ENCODE measurements around the gene SYNCRIP. TPM values are rescaled to one million over a fixed set of nuclear protein-coding genes. Genes with fewer than 3 reads are reported as not detected.

SYNCRIP gene
- total and polyA plus RNA-seq, 2 of the 13 experiments (the other 11 are each of a cell fraction or from before 2014, with no cell fraction given): 8.1 to 112 TPM

DNA sequence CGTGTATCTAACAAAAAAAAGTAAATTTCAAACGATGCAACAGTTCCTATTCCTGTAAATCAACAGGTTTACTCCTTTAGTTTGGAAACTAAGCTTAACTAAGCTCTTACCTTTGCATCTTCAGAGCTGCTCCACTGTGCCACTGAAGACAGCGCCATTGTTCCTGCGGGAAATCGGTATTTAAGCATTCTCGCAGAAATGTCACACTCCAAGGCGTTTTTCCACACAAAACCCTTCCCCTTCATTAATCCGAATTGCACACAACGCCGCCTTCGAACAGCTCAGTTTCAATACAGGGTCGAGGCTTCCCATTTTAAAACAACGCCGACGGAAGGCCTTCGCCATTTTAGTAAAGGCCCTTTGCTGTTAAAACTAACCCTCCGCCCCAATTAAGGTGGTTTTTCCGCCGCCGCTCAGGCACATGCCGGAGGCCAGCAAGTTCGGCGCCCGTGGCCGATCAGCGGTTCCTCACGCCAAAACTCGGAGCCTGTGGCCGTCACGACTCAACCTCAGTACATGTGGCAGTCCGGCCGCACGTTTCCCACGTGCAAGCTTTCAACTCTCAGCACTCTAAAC is 35.4 kb upstream of the SYNCRIP start (continued):
- TF ChIP-seq, protein P1, sequence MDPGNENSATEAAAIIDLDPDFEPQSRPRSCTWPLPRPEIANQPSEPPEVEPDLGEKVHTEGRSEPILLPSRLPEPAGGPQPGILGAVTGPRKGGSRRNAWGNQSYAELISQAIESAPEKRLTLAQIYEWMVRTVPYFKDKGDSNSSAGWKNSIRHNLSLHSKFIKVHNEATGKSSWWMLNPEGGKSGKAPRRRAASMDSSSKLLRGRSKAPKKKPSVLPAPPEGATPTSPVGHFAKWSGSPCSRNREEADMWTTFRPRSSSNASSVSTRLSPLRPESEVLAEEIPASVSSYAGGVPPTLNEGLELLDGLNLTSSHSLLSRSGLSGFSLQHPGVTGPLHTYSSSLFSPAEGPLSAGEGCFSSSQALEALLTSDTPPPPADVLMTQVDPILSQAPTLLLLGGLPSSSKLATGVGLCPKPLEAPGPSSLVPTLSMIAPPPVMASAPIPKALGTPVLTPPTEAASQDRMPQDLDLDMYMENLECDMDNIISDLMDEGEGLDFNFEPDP (CRISPR knock-in tag; conservative IDR thresholded peaks at IDR 0.05): peak; percentile 93; the same call in 1 of the 2 replicates
- TF ChIP-seq ZNF12 (CRISPR knock-in tag; IDR thresholded peaks at IDR 0.05): 0 out of 2 replicates have a peak, but pooled peaks have one; percentile 36
- TF ChIP-seq ZSCAN21 (CRISPR knock-in tag; IDR thresholded peaks at IDR 0.05; ENCODE audit: borderline replicate concordance): no peak
- 0 out of 2 replicates have a peak, but pooled peaks have one; percentile 11 for TF ChIP-seq ZNF768 (CRISPR knock-in tag; IDR thresholded peaks at IDR 0.05)
- no peak for TF ChIP-seq ATAD3A (CRISPR knock-in tag; IDR thresholded peaks at IDR 0.05)
- peak; percentile 68; the same call in 1 of the 2 replicates for TF ChIP-seq PITX1 (CRISPR knock-in tag; IDR thresholded peaks at IDR 0.05)
- TF ChIP-seq KDM5A (IDR thresholded peaks at IDR 0.05; ENCODE audit: borderline replicate concordance, low read length): no peak
- TF ChIP-seq, protein P2, sequence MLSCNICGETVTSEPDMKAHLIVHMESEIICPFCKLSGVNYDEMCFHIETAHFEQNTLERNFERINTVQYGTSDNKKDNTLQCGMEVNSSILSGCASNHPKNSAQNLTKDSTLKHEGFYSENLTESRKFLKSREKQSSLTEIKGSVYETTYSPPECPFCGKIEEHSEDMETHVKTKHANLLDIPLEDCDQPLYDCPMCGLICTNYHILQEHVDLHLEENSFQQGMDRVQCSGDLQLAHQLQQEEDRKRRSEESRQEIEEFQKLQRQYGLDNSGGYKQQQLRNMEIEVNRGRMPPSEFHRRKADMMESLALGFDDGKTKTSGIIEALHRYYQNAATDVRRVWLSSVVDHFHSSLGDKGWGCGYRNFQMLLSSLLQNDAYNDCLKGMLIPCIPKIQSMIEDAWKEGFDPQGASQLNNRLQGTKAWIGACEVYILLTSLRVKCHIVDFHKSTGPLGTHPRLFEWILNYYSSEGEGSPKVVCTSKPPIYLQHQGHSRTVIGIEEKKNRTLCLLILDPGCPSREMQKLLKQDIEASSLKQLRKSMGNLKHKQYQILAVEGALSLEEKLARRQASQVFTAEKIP (CRISPR knock-in tag; IDR thresholded peaks at IDR 0.05; ENCODE audit: borderline replicate concordance): 0 out of 2 replicates have a peak, but pooled peaks have one; percentile 47
- TF ChIP-seq KAT7 (CRISPR knock-in tag; IDR thresholded peaks at IDR 0.05; ENCODE audit: borderline replicate concordance): no peak
- peak; percentile 52; the same call in 1 of the 2 replicates for TF ChIP-seq ZNF605 (CRISPR knock-in tag; IDR thresholded peaks at IDR 0.05)
- TF ChIP-seq ZNF121 (CRISPR knock-in tag; IDR thresholded peaks at IDR 0.05): 0 out of 2 replicates have a peak, but pooled peaks have one; percentile 9
- TF ChIP-seq, protein P3, sequence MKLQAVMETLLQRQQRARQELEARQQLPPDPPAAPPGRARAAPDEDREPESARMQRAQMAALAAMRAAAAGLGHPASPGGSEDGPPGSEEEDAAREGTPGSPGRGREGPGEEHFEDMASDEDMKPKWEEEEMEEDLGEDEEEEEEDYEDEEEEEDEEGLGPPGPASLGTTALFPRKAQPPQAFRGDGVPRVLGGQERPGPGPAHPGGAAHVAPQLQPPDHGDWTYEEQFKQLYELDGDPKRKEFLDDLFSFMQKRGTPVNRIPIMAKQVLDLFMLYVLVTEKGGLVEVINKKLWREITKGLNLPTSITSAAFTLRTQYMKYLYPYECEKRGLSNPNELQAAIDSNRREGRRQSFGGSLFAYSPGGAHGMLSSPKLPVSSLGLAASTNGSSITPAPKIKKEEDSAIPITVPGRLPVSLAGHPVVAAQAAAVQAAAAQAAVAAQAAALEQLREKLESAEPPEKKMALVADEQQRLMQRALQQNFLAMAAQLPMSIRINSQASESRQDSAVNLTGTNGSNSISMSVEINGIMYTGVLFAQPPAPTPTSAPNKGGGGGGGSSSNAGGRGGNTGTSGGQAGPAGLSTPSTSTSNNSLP (IDR thresholded peaks at IDR 0.05; ENCODE audit: low read depth, low read length): no peak
- no peak for TF ChIP-seq SYNCRIP (IDR thresholded peaks at IDR 0.05; ENCODE audit: insufficient read depth, low read depth, low read length)
- TF ChIP-seq MBD4 (IDR thresholded peaks at IDR 0.05; ENCODE audit: borderline replicate concordance, low read length): 0 out of 2 replicates have a peak, but pooled peaks have one; percentile 10
- 0 out of 2 replicates have a peak, but pooled peaks have one; percentile 12 for TF ChIP-seq ZNF670 (CRISPR knock-in tag; IDR thresholded peaks at IDR 0.05; ENCODE audit: borderline replicate concordance)
- peak; percentile 22; the same call in 1 of the 2 replicates for TF ChIP-seq HIVEP1 (CRISPR knock-in tag; IDR thresholded peaks at IDR 0.05)
- 0 out of 2 replicates have a peak, but pooled peaks have one; percentile 54 for TF ChIP-seq ZNF558 (CRISPR knock-in tag; IDR thresholded peaks at IDR 0.05; ENCODE audit: borderline replicate concordance)
- no peak for TF ChIP-seq NFIB (CRISPR knock-in tag; IDR thresholded peaks at IDR 0.05; ENCODE audit: borderline replicate concordance)
- TF ChIP-seq ZFP41 (CRISPR knock-in tag; IDR thresholded peaks at IDR 0.05; ENCODE audit: borderline replicate concordance): peak; percentile 67; the same call in 1 of the 2 replicates
- TF ChIP-seq REPIN1 (CRISPR knock-in tag; IDR thresholded peaks at IDR 0.05; ENCODE audit: borderline replicate concordance, low read depth): no peak
- TF ChIP-seq ZNF562 (CRISPR knock-in tag; IDR thresholded peaks at IDR 0.05; ENCODE audit: borderline replicate concordance): 0 out of 2 replicates have a peak, but pooled peaks have one; percentile 11
- TF ChIP-seq CAMTA2 (CRISPR knock-in tag; IDR thresholded peaks at IDR 0.05; ENCODE audit: borderline replicate concordance): 0 out of 2 replicates have a peak, but pooled peaks have one; percentile 73
- TF ChIP-seq RBAK (CRISPR knock-in tag; IDR thresholded peaks at IDR 0.05): 0 out of 2 replicates have a peak, but pooled peaks have one; percentile 2
- 0 out of 2 replicates have a peak, but pooled peaks have one; percentile 7 for TF ChIP-seq RAD21 (CRISPR knock-in tag; IDR thresholded peaks at IDR 0.05)
- TF ChIP-seq ZNF484 (CRISPR knock-in tag; IDR thresholded peaks at IDR 0.05; ENCODE audit: borderline replicate concordance, low read depth): 0 out of 2 replicates have a peak, but pooled peaks have one; percentile 65

All from HepG2 (cell line).